Measurements from ENCODE around the gene CTPS2. TPM values are rescaled to one million over a fixed set of nuclear protein-coding genes. Genes with fewer than 3 reads are reported as not detected.

The CTPS2 gene
- polyA plus RNA-seq, 1 of the 3 experiments (the other 2 are of a cell fraction) = 6.1 TPM

GRCh38 chrX:16618422-16618821 lies 94.0 kb downstream of the CTPS2 start (continued):
- TF ChIP-seq CTCF (IDR thresholded peaks at IDR 0.05) = no peak

- H3F3A ChIP-seq (replicated peaks; ENCODE audit: insufficient read depth) = peaks cover 3% of the 10 kb centered on the region
- CTCF ChIA-PET = no interaction called here
- 90% methylated on average over 1 of the region's 1 CpG for WGBS (ENCODE audit: low lambda C conversion rate)
Measured at GRCh38 chrX:16617382-16617781, 95.1 kb downstream of the CTPS2 start.

More at GRCh38 chrX:16617382-16617781, 95.1 kb downstream of the CTPS2 start:
- Histone ChIP-seq H3K4me3 (ENCODE audit: low read depth in 2 of 2, low read length in 1 of 2) (no peak overlapping the region), H3K4me1 (ENCODE audit: control insufficient read depth in 1 of 2, insufficient read depth in 2 of 2, low read depth in 1 of 2, low read length in 1 of 2) (no peaks in the 10 kb centered on the region), H2AFZ (ENCODE audit: low read depth) (no peak overlapping the region), H3K9me3 (no peaks in the 10 kb centered on the region), H3K4me2 (no peak overlapping the region), H3K27ac (ENCODE audit: low read depth in 2 of 2, low read length in 1 of 2) (no peak overlapping the region), H3K36me3 (replicated peaks in 1 of 2; ENCODE audit: control insufficient read depth in 1 of 2, insufficient read depth in 2 of 2, low read length in 1 of 2) (peaks cover 2 to 21% of the 10 kb centered on the region in 2 experiments), H3K9me2 (no peaks in the 10 kb centered on the region), H3K27me3 (ENCODE audit: insufficient read depth) (no peaks in the 10 kb centered on the region), H3K9ac (no peak overlapping the region), H3K79me2 (ENCODE audit: insufficient read depth) (no peaks in the 10 kb centered on the region), H4K20me1 (ENCODE audit: insufficient read depth) (no peaks in the 10 kb centered on the region)
- TF ChIP-seq TCF12 (IDR thresholded peaks at IDR 0.05) = no peak
- no peak for TF ChIP-seq IRF3 (IDR thresholded peaks at IDR 0.05; ENCODE audit: low read depth, low read length)
- TF ChIP-seq EP300 (IDR thresholded peaks at IDR 0.05; ENCODE audit: borderline replicate concordance in 1 of 2, low read depth in 1 of 2, low read length in 1 of 2) = no peak
- TF ChIP-seq RCOR1 (IDR thresholded peaks at IDR 0.05; ENCODE audit: low read length) = no peak
- no peak for TF ChIP-seq ZBTB33 (IDR thresholded peaks at IDR 0.05; ENCODE audit: borderline replicate concordance, low read depth)
- TF ChIP-seq REST (IDR thresholded peaks at IDR 0.05; ENCODE audit: low read depth, low read length) = no peak
- no peak for TF ChIP-seq SMC3 (IDR thresholded peaks at IDR 0.05; ENCODE audit: low read depth, low read length)
- no peak for DNase-seq
- POLR2A ChIA-PET = no interaction called here

All from SK-N-SH (cell line).